GM19193 (cell line): ENCODE data around the gene NWD2.

ENCODE experiments used
- POLR2A ChIP-seq: IDR thresholded peaks from 4 replicates; pipeline ENCODE4 v1.6.1; 2011; ENCODE audit not compliant: insufficient read depth, insufficient read length; ENCODE audit errors: extremely low read depth

The NWD2 gene

GRCh38 chr4:37423310-37423709 is 178.8 kb downstream of the NWD2 start:
- TF ChIP-seq POLR2A = no peak

GRCh38 chr4:37424753-37425152 is 180.2 kb downstream of the NWD2 start:
- no peak for TF ChIP-seq POLR2A

- no peak for TF ChIP-seq POLR2A
These were observed 181.3 kb downstream of the NWD2 start for GRCh38 chr4:37425857-37426256.

GRCh38 chr4:37427193-37427592 is 182.7 kb downstream of the NWD2 start:
- no peak for TF ChIP-seq POLR2A

GRCh38 chr4:37429906-37430305 is 185.4 kb downstream of the NWD2 start:
- no peak for TF ChIP-seq POLR2A

GRCh38 chr4:37430718-37431416 is 186.3 kb downstream of the NWD2 start:
- TF ChIP-seq POLR2A = no peak

GRCh38 chr4:37431417-37431743 is 186.8 kb downstream of the NWD2 start:
- no peak for TF ChIP-seq POLR2A

GRCh38 chr4:37434469-37434868 is 189.9 kb downstream of the NWD2 start:
- no peak for TF ChIP-seq POLR2A

- TF ChIP-seq POLR2A = no peak
These were observed 192.0 kb downstream of the NWD2 start for GRCh38 chr4:37436546-37436945.

GRCh38 chr4:37437163-37437562 is 192.6 kb downstream of the NWD2 start:
- TF ChIP-seq POLR2A = no peak

- TF ChIP-seq POLR2A = no peak
These were observed 194.2 kb downstream of the NWD2 start for GRCh38 chr4:37438564-37439279.

GRCh38 chr4:37439809-37440474 is 195.4 kb downstream of the NWD2 start:
- TF ChIP-seq POLR2A = no peak

- no peak for TF ChIP-seq POLR2A
These were observed 196.0 kb downstream of the NWD2 start for GRCh38 chr4:37440501-37440900.

GRCh38 chr4:37441231-37442061 is 196.9 kb downstream of the NWD2 start:
- no peak for TF ChIP-seq POLR2A

- no peak for TF ChIP-seq POLR2A
These were observed 197.4 kb downstream of the NWD2 start for GRCh38 chr4:37442062-37442323.
